SK-N-SH (cell line): ENCODE measurements around the gene FHIP1B. TPM values are rescaled to one million over a fixed set of nuclear protein-coding genes. Genes with fewer than 3 reads are reported as not detected.

Experiments
- CTCF ChIA-PET: fragments of 300-600, 350-600 bp; formaldehyde crosslinking; extraction: SDS; loops from one replicate; lab custom pipeline; 2021; lab: Yijun Ruan, JAX
- POLR2A ChIA-PET: fragments of 350-600 bp; sonication (Branson Sonifier 250); formaldehyde crosslinking; extraction: SDS; loops from one replicate; lab custom pipeline; 2020; ENCODE audit warnings: antibody characterized with exemption, inconsistent platforms; lab: Yijun Ruan, JAX
- DNase-seq: peaks from one replicate; pipeline ENCODE4 v3.0.0; 2012
- H2AFZ ChIP-seq: fragments of 200-600 bp; sonication (generic); 2 replicates; pipeline ENCODE4 v1.8.1; 2016; ENCODE audit warnings: antibody characterized with exemption, mild to moderate bottlenecking, low read depth
- H3F3A ChIP-seq: fragments of 200-600 bp; sonication (generic); replicated peaks from 2 replicates; pipeline ENCODE3; 2016; ENCODE audit warnings: antibody characterized with exemption, mild to moderate bottlenecking; ENCODE audit not compliant: insufficient read depth
- H3K27ac ChIP-seq, 2 experiments: fragments of 200-500 bp in 1 of 2; fragments of 200-600 bp in 1 of 2; sonication (Bioruptor generic) in 1 of 2; sonication (generic), shearing (Covaris generic) in 1 of 2; 2 replicates each; pipeline versions ENCODE4 v1.5.1 to v1.6.1; 2014 to 2016; ENCODE audit warnings: low read depth in 2 of 2, inconsistent platforms in 1 of 2, low read length in 1 of 2, mild to moderate bottlenecking in 1 of 2, mixed read lengths in 1 of 2
- H3K27me3 ChIP-seq: fragments of 200-600 bp; sonication (generic), shearing (Covaris generic); 2 replicates; pipeline ENCODE4 v1.6.1; 2016; ENCODE audit warnings: mixed run types; ENCODE audit not compliant: insufficient read depth
- H3K36me3 ChIP-seq, 2 experiments: fragments of 200-500 bp in 1 of 2; fragments of 200-600 bp in 1 of 2; sonication (Bioruptor generic) in 1 of 2; sonication (generic) in 1 of 2; replicated peaks in 1 of 2; 2 replicates each; pipeline versions ENCODE3 to v1.5.1; 2014 to 2016; ENCODE audit warnings: low read length in 1 of 2, mild to moderate bottlenecking in 1 of 2; ENCODE audit not compliant: insufficient read depth in 2 of 2, control insufficient read depth in 1 of 2
- H3K4me1 ChIP-seq, 2 experiments: fragments of 200-500 bp in 1 of 2; fragments of 200-600 bp in 1 of 2; sonication (Bioruptor generic) in 1 of 2; sonication (generic), shearing (Covaris generic) in 1 of 2; 2 replicates each; pipeline versions ENCODE4 v1.5.1 to v1.6.1; 2014 to 2016; ENCODE audit warnings: low read depth in 1 of 2, low read length in 1 of 2, mixed run types in 1 of 2; ENCODE audit not compliant: insufficient read depth in 2 of 2, control insufficient read depth in 1 of 2
- H3K4me2 ChIP-seq: fragments of 200-600 bp; sonication (generic), shearing (Covaris generic); 2 replicates; pipeline ENCODE4 v1.6.1; 2017; ENCODE audit warnings: mixed run types
- H3K4me3 ChIP-seq, 2 experiments: fragments of 200-500 bp in 1 of 2; fragments of 200-600 bp in 1 of 2; sonication (Bioruptor generic) in 1 of 2; sonication (generic), shearing (Covaris generic) in 1 of 2; 2 replicates each; pipeline versions ENCODE4 v1.5.1 to v1.8.1; 2014 to 2016; ENCODE audit warnings: low read depth in 2 of 2, inconsistent platforms in 1 of 2, low read length in 1 of 2, mild to moderate bottlenecking in 1 of 2, mixed read lengths in 1 of 2, moderate library complexity in 1 of 2
- H3K79me2 ChIP-seq: fragments of 200-600 bp; sonication (generic); 2 replicates; pipeline ENCODE4 v1.8.1; 2017; ENCODE audit warnings: mild to moderate bottlenecking; ENCODE audit not compliant: insufficient read depth
- H3K9ac ChIP-seq: fragments of 200-600 bp; sonication (generic); 2 replicates; pipeline ENCODE4 v1.6.1; 2017; ENCODE audit warnings: mixed run types
- H3K9me2 ChIP-seq: fragments of 200-600 bp; sonication (generic); 2 replicates; pipeline ENCODE4 v1.6.1; 2017; ENCODE audit warnings: mixed run types
- H3K9me3 ChIP-seq: fragments of 200-600 bp; sonication (generic); 2 replicates; pipeline ENCODE4 v1.6.1; 2017; ENCODE audit warnings: mixed run types, mild to moderate bottlenecking, moderate library complexity
- H4K20me1 ChIP-seq: fragments of 200-600 bp; sonication (generic); 2 replicates; pipeline ENCODE4 v1.6.1; 2017; ENCODE audit warnings: mild to moderate bottlenecking, mixed run types; ENCODE audit not compliant: insufficient read depth
- CTCF ChIP-seq: fragments of 200-600 bp; sonication (generic); IDR thresholded peaks from 2 replicates; pipeline ENCODE4 v1.6.1; 2017; ENCODE audit warnings: antibody characterized with exemption, mild to moderate bottlenecking, moderate library complexity
- ELF1 ChIP-seq: IDR thresholded peaks from 2 replicates; pipeline ENCODE4 v1.4.0; 2012
- EP300 ChIP-seq, 2 experiments: IDR thresholded peaks; 2 replicates each; pipeline versions ENCODE4 v1.4.0 to v1.6.1; 2012; ENCODE audit warnings: borderline replicate concordance in 1 of 2, low read depth in 1 of 2, low read length in 1 of 2
- FOSL2 ChIP-seq: IDR thresholded peaks from 2 replicates; pipeline ENCODE4 v1.4.0; 2012; ENCODE audit warnings: low read depth, mild to moderate bottlenecking, moderate library complexity, borderline replicate concordance
- FOXJ3 ChIP-seq: sonication (generic); formaldehyde crosslinking; IDR thresholded peaks from 2 replicates; pipeline ENCODE4 v1.5.1; 2020; ENCODE audit warnings: mild to moderate bottlenecking, missing genetic modification reagents
- IRF3 ChIP-seq: fragments of 150-350 bp; IDR thresholded peaks from 2 replicates; pipeline ENCODE4 v1.6.1; 2016; ENCODE audit warnings: mild to moderate bottlenecking, low read depth, low read length
- JUND ChIP-seq: IDR thresholded peaks from 2 replicates; pipeline ENCODE4 v1.4.0; 2012
- MXI1 ChIP-seq: IDR thresholded peaks from 2 replicates; pipeline ENCODE4 v1.6.1; 2012; ENCODE audit warnings: mild to moderate bottlenecking, low read depth, low read length, improper control_type of control experiment
- NFIC ChIP-seq: IDR thresholded peaks from 2 replicates; pipeline ENCODE4 v1.4.0; 2012; ENCODE audit warnings: borderline replicate concordance
- NRF1 ChIP-seq: IDR thresholded peaks from 2 replicates; pipeline ENCODE4 v1.6.1; 2012; ENCODE audit warnings: low read depth, mild to moderate bottlenecking, low read length
- POLR2AphosphoS5 ChIP-seq: IDR thresholded peaks from 2 replicates; pipeline ENCODE4 v1.6.1; 2012; ENCODE audit warnings: low read depth, low read length
- RAD21 ChIP-seq: IDR thresholded peaks from 2 replicates; pipeline ENCODE4 v1.6.1; 2012; ENCODE audit warnings: mild to moderate bottlenecking, low read length
- RCOR1 ChIP-seq: fragments of 150-350 bp; IDR thresholded peaks from 2 replicates; pipeline ENCODE4 v1.6.1; 2017; ENCODE audit warnings: antibody characterized with exemption, low read length
- RXRA ChIP-seq: IDR thresholded peaks from 2 replicates; pipeline ENCODE4 v1.4.0; 2012; ENCODE audit warnings: low read depth, mild to moderate bottlenecking, borderline replicate concordance
- SIN3A ChIP-seq: IDR thresholded peaks from 2 replicates; pipeline ENCODE4 v1.6.1; 2012; ENCODE audit warnings: low read depth, mild to moderate bottlenecking, low read length, moderate library complexity, borderline replicate concordance
- TAF1 ChIP-seq: IDR thresholded peaks from 2 replicates; pipeline ENCODE4 v1.6.1; 2012; ENCODE audit warnings: low read depth, mild to moderate bottlenecking, low read length, moderate library complexity, borderline replicate concordance
- TCF12 ChIP-seq: IDR thresholded peaks from 2 replicates; pipeline ENCODE4 v1.4.0; 2012
- TEAD4 ChIP-seq: IDR thresholded peaks from 2 replicates; pipeline ENCODE4 v1.4.0; 2012; ENCODE audit warnings: mild to moderate bottlenecking, borderline replicate concordance; ENCODE audit not compliant: insufficient read depth
- USF1 ChIP-seq: IDR thresholded peaks from 2 replicates; pipeline ENCODE4 v1.4.0; 2012; ENCODE audit warnings: low read depth, borderline replicate concordance
- USF2 ChIP-seq: fragments of 150-350 bp; IDR thresholded peaks from 2 replicates; pipeline ENCODE4 v1.6.1; 2017; ENCODE audit warnings: antibody characterized with exemption, low read length, low read depth, borderline replicate concordance
- ZBTB33 ChIP-seq: IDR thresholded peaks from 2 replicates; pipeline ENCODE4 v1.4.0; 2012; ENCODE audit warnings: low read depth, borderline replicate concordance
- WGBS: methylation state at CpG from one replicate; pipeline ENCODE4 v1.1.6; 2017; ENCODE audit warnings: low lambda C conversion rate; 5-methylcytosine and 5-hydroxymethylcytosine counted together
- polyA plus RNA-seq, 3 experiments: library from polyadenylated mRNA; depleted of rRNA; stranded (reverse); fragments of >200 nt; gene quantifications; 2 replicates each; pipeline ENCODE4 v1.2.3, GENCODE V29; 2012
- TF ChIP-seq, protein P1 (sequence below): IDR thresholded peaks from 2 replicates; pipeline ENCODE4; 2012

FHIP1B gene
- polyA plus RNA-seq, 1 of the 3 experiments (the other 2 are of a cell fraction): 26.3 TPM

DNA sequence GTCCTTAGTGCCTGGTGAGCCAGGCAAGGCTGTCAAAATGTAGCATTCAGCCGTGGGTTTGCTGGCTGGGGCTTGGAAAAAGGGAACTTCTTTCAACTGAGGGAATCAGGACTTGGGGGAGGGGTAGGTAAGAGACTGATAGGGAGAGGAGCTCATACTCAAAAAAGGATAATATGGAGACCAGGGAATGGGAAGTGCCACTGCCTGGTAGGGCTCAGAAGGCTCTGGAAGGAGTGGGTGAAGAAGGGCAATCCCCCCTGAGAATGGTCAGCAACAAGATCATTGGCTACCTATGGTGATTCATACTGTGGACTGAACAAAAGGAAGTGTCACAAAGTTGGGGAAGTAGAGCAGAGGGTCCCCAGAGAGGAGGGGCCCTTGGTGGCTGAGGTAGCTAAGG lies 6.3 kb upstream of the FHIP1B start:
- no peaks in the 10 kb centered on the region for H3K36me3 ChIP-seq
- H3K9me2 ChIP-seq: no peaks in the 10 kb centered on the region
- H3K9ac ChIP-seq: no peak overlapping the region
- no peaks in the 10 kb centered on the region for H3K9me3 ChIP-seq
- peaks cover 5% of the 10 kb centered on the region for H3F3A ChIP-seq
- no peak for DNase-seq
- H3K4me1 ChIP-seq: no peaks in the 10 kb centered on the region
- no peak overlapping the region for H3K4me2 ChIP-seq
- peaks cover 44% of the 10 kb centered on the region for H3K27me3 ChIP-seq
- H3K4me3 ChIP-seq: no peak overlapping the region
- H3K79me2 ChIP-seq: no peaks in the 10 kb centered on the region
- POLR2A ChIA-PET: no interaction called here
- CTCF ChIA-PET: interaction anchor here (0.8 to 2.8 kb wide), 4 partner anchors 10 to 122 kb away, joined by 3 to 13 read pairs (median 4); no protein-coding TSS in a partner anchor
- no peaks in the 10 kb centered on the region for H4K20me1 ChIP-seq
- 8% methylated on average over 1 of the region's 1 CpG for WGBS
- TF ChIP-seq ZBTB33 (no peak), NRF1 (no peak), RAD21 (no peak), MXI1 (no peak), SIN3A (no peak), RCOR1 (no peak), CTCF (no peak), NFIC (no peak)
- no peak overlapping the region for H2AFZ ChIP-seq
- H3K27ac ChIP-seq: no peak overlapping the region

- no peaks in the 10 kb centered on the region for H3K79me2 ChIP-seq
- H3K9ac ChIP-seq: no peak overlapping the region
- no peaks in the 10 kb centered on the region for H3K9me3 ChIP-seq
- no peaks in the 10 kb centered on the region for H3K36me3 ChIP-seq
- H3K27ac ChIP-seq: no peak overlapping the region
- CTCF ChIA-PET: interaction anchor here (0.7 to 1.3 kb wide), 4 partner anchors 11 to 519 kb away, joined by 3 to 5 read pairs (median 4); no protein-coding TSS in a partner anchor
- no peak for DNase-seq
- no peak overlapping the region for H2AFZ ChIP-seq
- no peak for TF ChIP-seq JUND
- no peak for TF ChIP-seq RCOR1
- TF ChIP-seq ELF1: no peak
- no peak for TF ChIP-seq SIN3A
- TF ChIP-seq IRF3: no peak
- no peak for TF ChIP-seq TEAD4
- no peak for TF ChIP-seq USF2
- no peak for TF ChIP-seq POLR2AphosphoS5
- no peak for TF ChIP-seq NFIC
- no peak for TF ChIP-seq FOSL2
- no peak for TF ChIP-seq TAF1
- TF ChIP-seq FOXJ3 (CRISPR knock-in tag): no peak
- no peak for TF ChIP-seq RXRA
- TF ChIP-seq USF1: no peak
- TF ChIP-seq TCF12: no peak
- TF ChIP-seq, protein P1, sequence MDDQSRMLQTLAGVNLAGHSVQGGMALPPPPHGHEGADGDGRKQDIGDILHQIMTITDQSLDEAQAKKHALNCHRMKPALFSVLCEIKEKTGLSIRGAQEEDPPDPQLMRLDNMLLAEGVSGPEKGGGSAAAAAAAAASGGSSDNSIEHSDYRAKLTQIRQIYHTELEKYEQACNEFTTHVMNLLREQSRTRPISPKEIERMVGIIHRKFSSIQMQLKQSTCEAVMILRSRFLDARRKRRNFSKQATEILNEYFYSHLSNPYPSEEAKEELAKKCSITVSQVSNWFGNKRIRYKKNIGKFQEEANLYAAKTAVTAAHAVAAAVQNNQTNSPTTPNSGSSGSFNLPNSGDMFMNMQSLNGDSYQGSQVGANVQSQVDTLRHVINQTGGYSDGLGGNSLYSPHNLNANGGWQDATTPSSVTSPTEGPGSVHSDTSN: no peak
- TF ChIP-seq EP300 (IDR thresholded peaks at IDR 0.05; ENCODE audit: borderline replicate concordance in 1 of 2, low read depth in 1 of 2, low read length in 1 of 2): no peak
- POLR2A ChIA-PET: no interaction called here
- H3K4me3 ChIP-seq: no peak overlapping the region
- H3K27me3 ChIP-seq: peaks cover 38% of the 10 kb centered on the region
- H3F3A ChIP-seq: peaks cover 5% of the 10 kb centered on the region
- H4K20me1 ChIP-seq: no peaks in the 10 kb centered on the region
- WGBS: 71% methylated on average over 28 of the region's 28 CpGs
- H3K4me2 ChIP-seq: no peak overlapping the region
- no peaks in the 10 kb centered on the region for H3K9me2 ChIP-seq
- peaks cover 0 to 2% of the 10 kb centered on the region in 2 experiments; a peak in 1 of 4 replicates for H3K4me1 ChIP-seq
Measured at GRCh38 chr11:6240139-6240538, 5.7 kb upstream of the FHIP1B start.
